GM21528 (cell line): ENCODE data around the gene SLC15A1.
"Not testable (repeated sequence)": the region's sequence is repeated elsewhere in the genome, so short reads cannot be mapped to it uniquely, and the experiment has no call there.

Source experiments
- ATAC-seq: cut with Tn5 transposase; IDR thresholded peaks from one replicate; pipeline ENCODE4 v1.9.1; 2021; ENCODE audit warnings: mild to moderate bottlenecking, moderate library complexity; ENCODE audit not compliant: unreplicated experiment, low FRiP score

Gene SLC15A1

GRCh38 chr13:98754468-98754867, 2.0 kb upstream of the SLC15A1 start:
- ATAC-seq: not testable (repeated sequence)

- ATAC-seq: no peak
These were observed 508 bp downstream of the SLC15A1 start for GRCh38 chr13:98751861-98752466.

GRCh38 chr13:98751367-98751782, 1.1 kb downstream of the SLC15A1 start:
- ATAC-seq: no peak

- no peak for ATAC-seq
These were observed 3.0 kb downstream of the SLC15A1 start for GRCh38 chr13:98749501-98749900.

- ATAC-seq: no peak
These were observed 5.5 kb downstream of the SLC15A1 start for GRCh38 chr13:98746968-98747367.

- no peak for ATAC-seq
These were observed 9.1 kb downstream of the SLC15A1 start for GRCh38 chr13:98743377-98743776.

GRCh38 chr13:98742961-98743360, 9.5 kb downstream of the SLC15A1 start:
- ATAC-seq: no peak

- ATAC-seq: no peak
These were observed 10.6 kb downstream of the SLC15A1 start for GRCh38 chr13:98741741-98742435.

GRCh38 chr13:98740131-98740530, 12.3 kb downstream of the SLC15A1 start:
- ATAC-seq: no peak

GRCh38 chr13:98738993-98739392, 13.5 kb downstream of the SLC15A1 start:
- ATAC-seq: no peak

GRCh38 chr13:98738213-98738612, 14.3 kb downstream of the SLC15A1 start:
- ATAC-seq: no peak

- ATAC-seq: no peak
These were observed 20.5 kb downstream of the SLC15A1 start for GRCh38 chr13:98731925-98732324.

GRCh38 chr13:98731038-98731437, 21.4 kb downstream of the SLC15A1 start:
- no peak for ATAC-seq

- ATAC-seq: no peak
These were observed 22.0 kb downstream of the SLC15A1 start for GRCh38 chr13:98730441-98730840.

- ATAC-seq: no peak
These were observed 22.8 kb downstream of the SLC15A1 start for GRCh38 chr13:98729658-98730057.

GRCh38 chr13:98722958-98723357, 29.5 kb downstream of the SLC15A1 start:
- no peak for ATAC-seq

- ATAC-seq: no peak
These were observed 30.5 kb downstream of the SLC15A1 start for GRCh38 chr13:98721825-98722510.

- ATAC-seq: no peak
These were observed 32.8 kb downstream of the SLC15A1 start for GRCh38 chr13:98719527-98720250.

GRCh38 chr13:98717891-98718290, 34.6 kb downstream of the SLC15A1 start:
- ATAC-seq: no peak

GRCh38 chr13:98717256-98717655, 35.2 kb downstream of the SLC15A1 start:
- ATAC-seq: no peak

GRCh38 chr13:98710521-98710920, 42.0 kb downstream of the SLC15A1 start:
- ATAC-seq: no peak
